Trophoblast cell (in vitro differentiated cells and primary cell): ENCODE data around the gene SERPINH1.

Experiments
- DNase-seq, 2 donors: peaks; one replicate each; pipeline ENCODE4 v3.0.0-alpha.2; 2016
- H2AFZ ChIP-seq: 2 replicates; pipeline ENCODE4 v1.6.1; 2013; ENCODE audit warnings: low read length, moderate library complexity, mild to moderate bottlenecking; ENCODE audit not compliant: insufficient read depth, poor library complexity
- H2AK5ac ChIP-seq: 2 replicates; pipeline ENCODE4 v1.6.1; 2013; ENCODE audit warnings: mild to moderate bottlenecking, low read length
- H2BK120ac ChIP-seq: 2 replicates; pipeline ENCODE4 v1.6.1; 2013; ENCODE audit warnings: low read length, mild to moderate bottlenecking, moderate library complexity; ENCODE audit not compliant: insufficient read depth, poor library complexity
- H2BK12ac ChIP-seq: 2 replicates; pipeline ENCODE4 v1.6.1; 2013; ENCODE audit warnings: mild to moderate bottlenecking, low read length, moderate library complexity
- H2BK5ac ChIP-seq: 2 replicates; pipeline ENCODE4 v1.6.1; 2013; ENCODE audit warnings: low read length, low read depth, moderate library complexity, mild to moderate bottlenecking; ENCODE audit not compliant: poor library complexity
- H3K14ac ChIP-seq: 2 replicates; pipeline ENCODE4 v1.6.1; 2013; ENCODE audit warnings: mild to moderate bottlenecking, low read length
- H3K18ac ChIP-seq: 2 replicates; pipeline ENCODE4 v1.6.1; 2013; ENCODE audit warnings: mild to moderate bottlenecking, low read length
- H3K23ac ChIP-seq: 2 replicates; pipeline ENCODE4 v1.6.1; 2013; ENCODE audit warnings: low read length
- H3K27ac ChIP-seq: 2 replicates; pipeline ENCODE4 v1.5.1; 2013; ENCODE audit warnings: low read depth, mild to moderate bottlenecking, inconsistent platforms, low read length, moderate library complexity
- H3K27me3 ChIP-seq: 2 replicates; pipeline ENCODE4 v1.6.1; 2013; ENCODE audit warnings: inconsistent platforms, mild to moderate bottlenecking, low read length, moderate library complexity; ENCODE audit not compliant: insufficient read depth
- H3K36me3 ChIP-seq, 2 experiments: 1 replicate in 1 of 2; 2 replicates in 1 of 2; pipeline ENCODE4 v1.6.1; 2013; ENCODE audit warnings: low read length in 2 of 2, mild to moderate bottlenecking in 2 of 2, moderate library complexity in 1 of 2; ENCODE audit not compliant: insufficient read depth in 2 of 2, control insufficient read depth in 1 of 2
- H3K4ac ChIP-seq: 2 replicates; pipeline ENCODE4 v1.6.1; 2013; ENCODE audit warnings: low read depth, mild to moderate bottlenecking, low read length, moderate library complexity
- H3K4me1 ChIP-seq, 2 experiments: 1 replicate in 1 of 2; 2 replicates in 1 of 2; pipeline ENCODE4 v1.6.1; 2013; ENCODE audit warnings: low read length in 2 of 2, mild to moderate bottlenecking in 2 of 2, moderate library complexity in 1 of 2; ENCODE audit not compliant: insufficient read depth in 2 of 2, control insufficient read depth in 1 of 2
- H3K4me2 ChIP-seq: 2 replicates; pipeline ENCODE4 v1.6.1; 2013; ENCODE audit warnings: inconsistent platforms, mild to moderate bottlenecking, low read length, moderate library complexity
- H3K4me3 ChIP-seq: 2 replicates; pipeline ENCODE4 v1.5.1; 2013; ENCODE audit warnings: mild to moderate bottlenecking, low read depth, low read length, inconsistent platforms
- H3K79me1 ChIP-seq: one replicate; pipeline ENCODE4 v1.6.1; 2013; ENCODE audit warnings: low read length
- H3K79me2 ChIP-seq: 2 replicates; pipeline ENCODE4 v1.6.1; 2013; ENCODE audit warnings: low read length, mild to moderate bottlenecking; ENCODE audit not compliant: control insufficient read depth, insufficient read depth, poor library complexity
- H3K9ac ChIP-seq: 2 replicates; pipeline ENCODE4 v1.6.1; 2013; ENCODE audit warnings: mild to moderate bottlenecking, low read length
- H3K9me3 ChIP-seq: 2 replicates; pipeline ENCODE4 v1.6.1; 2013; ENCODE audit warnings: low read depth, mild to moderate bottlenecking, control low read depth, inconsistent platforms, low read length; ENCODE audit not compliant: insufficient read depth
- H4K12ac ChIP-seq: 2 replicates; pipeline ENCODE4 v1.6.1; 2013; ENCODE audit warnings: low read depth, mild to moderate bottlenecking, low read length, moderate library complexity
- H4K8ac ChIP-seq: 2 replicates; pipeline ENCODE4 v1.6.1; 2013; ENCODE audit warnings: low read depth, mild to moderate bottlenecking, low read length, moderate library complexity
- H4K91ac ChIP-seq: one replicate; pipeline ENCODE4 v1.6.1; 2013; ENCODE audit warnings: low read depth, mild to moderate bottlenecking, low read length, moderate library complexity
- WGBS: extraction: QIAGEN DNeasy Blood & Tissue Kit; methylation state at CpG from one replicate; pipeline ENCODE4 v1.1.7; 2013; ENCODE audit warnings: missing lambda C conversion rate; ENCODE audit not compliant: insufficient read length, insufficient coverage; ENCODE audit errors: extremely low coverage; 5-methylcytosine and 5-hydroxymethylcytosine counted together

SERPINH1 gene

DNA sequence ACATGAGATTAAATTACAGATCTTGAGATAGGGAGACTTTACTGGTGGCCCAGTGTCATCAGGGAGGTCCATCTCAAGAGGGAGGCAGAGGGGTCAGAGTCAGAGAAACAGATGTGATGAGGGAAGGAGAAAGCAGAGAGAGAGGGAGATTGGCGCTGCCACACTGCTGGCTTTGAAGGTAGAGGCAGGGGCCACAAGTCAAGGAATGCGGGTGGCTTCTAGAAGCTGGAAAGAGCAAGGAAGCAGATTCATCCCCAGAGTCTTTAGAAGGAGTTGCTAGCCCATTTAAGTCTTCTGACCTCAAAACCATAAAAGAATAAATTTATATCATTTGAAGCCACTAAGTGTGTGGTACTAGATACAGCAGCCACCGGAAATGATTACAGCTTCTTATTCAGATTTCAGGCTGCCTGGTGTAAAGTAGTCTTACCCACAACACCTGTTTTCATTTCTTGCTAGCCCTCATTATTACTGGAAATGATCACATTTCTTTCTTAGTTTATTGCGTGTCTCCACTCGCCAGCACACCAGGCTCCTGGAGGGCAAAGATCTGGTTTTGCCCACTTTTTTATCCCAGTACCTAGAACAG is 12.6 kb upstream of the SERPINH1 start:
- Histone ChIP-seq H4K8ac (no peak overlapping the region), H3K27me3 (no peaks in the 10 kb centered on the region), H3K4ac (no peak overlapping the region), H3K36me3 (no peaks in the 10 kb centered on the region), H3K79me1 (peaks cover 5% of the 10 kb centered on the region), H3K27ac (no peak overlapping the region), H3K9ac (no peak overlapping the region), H4K91ac (no peak overlapping the region), H4K12ac (no peak overlapping the region), H2BK5ac (no peak overlapping the region), H3K4me3 (no peak overlapping the region), H2BK12ac (no peak overlapping the region), H2AK5ac (no peak overlapping the region), H3K9me3 (peaks cover 2% of the 10 kb centered on the region), H3K14ac (no peak overlapping the region), H3K18ac (no peak overlapping the region), H3K4me2 (no peak overlapping the region), H3K4me1 (peaks cover 0 to 6% of the 10 kb centered on the region in 2 experiments), H3K23ac (no peak overlapping the region), H2AFZ (no peak overlapping the region), H2BK120ac (no peak overlapping the region), H3K79me2 (no peaks in the 10 kb centered on the region)
- no peak for DNase-seq
- no CpG with 5 or more reads among the region's 5 CpGs for WGBS

- Histone ChIP-seq H3K79me1 (no peaks in the 10 kb centered on the region), H4K91ac (no peak overlapping the region), H3K4me3 (no peak overlapping the region), H3K27ac (no peak overlapping the region), H2BK12ac (no peak overlapping the region), H2AK5ac (no peak overlapping the region), H3K4ac (no peak overlapping the region), H3K14ac (no peak overlapping the region), H3K36me3 (no peaks in the 10 kb centered on the region), H3K23ac (no peak overlapping the region), H3K18ac (no peak overlapping the region), H3K27me3 (no peaks in the 10 kb centered on the region), H2BK5ac (no peak overlapping the region), H2AFZ (no peak overlapping the region), H3K79me2 (no peaks in the 10 kb centered on the region), H4K8ac (no peak overlapping the region), H3K9ac (no peak overlapping the region), H4K12ac (no peak overlapping the region), H2BK120ac (no peak overlapping the region), H3K9me3 (peaks cover 2% of the 10 kb centered on the region), H3K4me2 (no peak overlapping the region), H3K4me1 (peaks cover 2% of the 10 kb centered on the region in 2 experiments)
- DNase-seq, result no peak
- no CpG with 5 or more reads among the region's 6 CpGs for WGBS
These were observed 8.9 kb upstream of the SERPINH1 start for GRCh38 chr11:75553182-75553581.

- WGBS, result no CpG with 5 or more reads among the region's 1 CpG
- H3K4me3 ChIP-seq, result no peak overlapping the region
- no peak overlapping the region for H3K27ac ChIP-seq
- no peak overlapping the region for H3K9ac ChIP-seq
- H3K4me2 ChIP-seq, result no peak overlapping the region
- DNase-seq, result no peak
- H3K9me3 ChIP-seq, result peaks cover 2% of the 10 kb centered on the region
- no peaks in the 10 kb centered on the region for H3K79me2 ChIP-seq
- no peak overlapping the region for H3K4ac ChIP-seq
- no peak overlapping the region for H2BK5ac ChIP-seq
- no peak overlapping the region for H2AK5ac ChIP-seq
- H3K23ac ChIP-seq, result no peak overlapping the region
- H4K91ac ChIP-seq, result no peak overlapping the region
- H2AFZ ChIP-seq, result no peak overlapping the region
- H3K14ac ChIP-seq, result no peak overlapping the region
- H2BK120ac ChIP-seq, result no peak overlapping the region
- peaks cover 6 to 7% of the 10 kb centered on the region in 2 experiments for H3K4me1 ChIP-seq
- no peaks in the 10 kb centered on the region for H3K36me3 ChIP-seq
- H3K18ac ChIP-seq, result no peak overlapping the region
- H2BK12ac ChIP-seq, result no peak overlapping the region
- peaks cover 2% of the 10 kb centered on the region for H3K79me1 ChIP-seq
- no peaks in the 10 kb centered on the region for H3K27me3 ChIP-seq
- H4K12ac ChIP-seq, result no peak overlapping the region
- no peak overlapping the region for H4K8ac ChIP-seq
These were observed 8.2 kb upstream of the SERPINH1 start for GRCh38 chr11:75553889-75554257.

DNA sequence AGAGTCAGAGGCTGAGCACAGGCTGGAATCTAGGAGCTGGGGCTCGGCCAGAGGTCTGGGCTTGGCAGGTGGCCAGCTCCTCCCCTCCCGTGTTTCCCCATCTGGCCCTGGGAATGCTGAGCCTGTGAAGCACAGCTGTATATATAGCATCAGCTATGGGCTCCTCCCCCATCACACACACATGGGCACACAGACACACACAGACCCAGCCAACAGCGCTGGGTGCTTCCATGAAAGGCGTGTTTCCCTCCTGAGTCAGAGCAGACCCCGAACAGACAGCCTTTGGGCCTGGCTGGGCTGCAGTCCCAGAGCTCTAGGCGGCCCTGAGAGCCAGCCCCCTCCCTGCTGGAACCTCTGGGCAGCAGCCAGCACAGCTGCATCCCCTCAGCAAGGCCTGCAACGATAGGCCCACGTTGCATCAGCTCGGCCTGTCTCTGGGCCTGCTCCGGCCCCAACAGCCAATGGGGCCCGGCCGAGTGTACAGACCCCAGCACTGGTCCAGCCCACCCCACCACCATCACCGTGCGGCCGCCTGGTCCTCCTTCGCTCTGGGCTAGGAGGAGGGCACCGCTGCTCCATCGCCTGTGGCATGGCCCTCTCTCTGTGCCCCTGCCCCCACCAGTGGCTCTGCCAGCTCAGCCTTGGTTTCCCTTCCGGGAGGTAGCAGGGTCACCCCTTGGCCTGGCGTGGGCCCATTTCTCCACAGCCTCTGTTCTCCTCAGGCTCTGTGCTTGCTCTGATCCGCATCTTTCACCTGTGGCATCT is 7.6 kb upstream of the SERPINH1 start:
- Histone ChIP-seq H2BK120ac (no peak overlapping the region), H2AFZ (no peak overlapping the region), H3K79me2 (no peaks in the 10 kb centered on the region), H4K12ac (no peak overlapping the region), H3K9me3 (peaks cover 2% of the 10 kb centered on the region), H3K27me3 (no peaks in the 10 kb centered on the region), H3K23ac (no peak overlapping the region), H2BK5ac (no peak overlapping the region), H2AK5ac (no peak overlapping the region), H3K4me3 (no peak overlapping the region), H2BK12ac (no peak overlapping the region), H3K14ac (no peak overlapping the region), H3K4me1 (peaks cover 11% of the 10 kb centered on the region in 2 experiments), H3K79me1 (peaks cover 5% of the 10 kb centered on the region), H3K4me2 (no peak overlapping the region), H3K27ac (no peak overlapping the region), H3K18ac (no peak overlapping the region), H4K8ac (no peak overlapping the region), H3K9ac (no peak overlapping the region), H3K4ac (no peak overlapping the region), H4K91ac (no peak overlapping the region), H3K36me3 (no peaks in the 10 kb centered on the region)
- no peak for DNase-seq
- WGBS, result no CpG with 5 or more reads among the region's 21 CpGs
